Amygdala (tissue), 56 donors: Measurements from ENCODE around the gene GSTT4.
A peak's percentile ranks its signal among the peaks of the same experiment; 100 is the strongest.
"Not testable (repeated sequence)": the region's sequence is repeated elsewhere in the genome, so short reads cannot be mapped to it uniquely, and the experiment has no call there.

Experiments
- DNase-seq, 56 donors: peaks; one replicate each; lab custom pipeline; 2025; lab: John Stamatoyannopoulos, UW

The GSTT4 gene

GRCh38 chr22:23993080-23993479 lies 12.2 kb downstream of the GSTT4 start:
- not testable (repeated sequence) for DNase-seq

GRCh38 chr22:23989583-23990244 lies 15.5 kb downstream of the GSTT4 start:
- DNase-seq: not testable (repeated sequence)

- DNase-seq: not testable (repeated sequence)
These were observed 18.6 kb downstream of the GSTT4 start for GRCh38 chr22:23986538-23987178.

- DNase-seq: not testable (repeated sequence)
These were observed 19.2 kb downstream of the GSTT4 start for GRCh38 chr22:23986089-23986488.

DNA sequence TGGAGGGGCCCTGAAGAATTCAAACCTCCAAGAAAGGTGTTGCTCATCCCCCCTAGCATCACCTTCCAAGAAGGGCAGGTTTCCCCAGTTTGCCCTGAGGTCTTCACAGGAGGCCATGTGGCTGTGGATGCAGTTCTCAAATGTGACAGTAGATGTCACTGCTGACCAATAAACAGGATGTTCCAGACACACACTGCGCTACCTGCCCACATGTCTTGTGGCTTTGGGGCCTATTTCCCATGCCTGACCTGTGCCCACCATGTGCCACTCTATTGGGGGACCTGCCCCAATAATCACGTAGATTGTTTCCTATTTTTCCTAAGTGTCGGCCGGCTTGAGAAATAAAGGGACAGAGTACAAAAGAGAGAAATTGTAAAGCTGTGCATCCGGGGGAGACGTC lies 20.8 kb downstream of the GSTT4 start:
- DNase-seq: peak in 7 of 56 donors; percentile 6 to 23 (median 14)

DNA sequence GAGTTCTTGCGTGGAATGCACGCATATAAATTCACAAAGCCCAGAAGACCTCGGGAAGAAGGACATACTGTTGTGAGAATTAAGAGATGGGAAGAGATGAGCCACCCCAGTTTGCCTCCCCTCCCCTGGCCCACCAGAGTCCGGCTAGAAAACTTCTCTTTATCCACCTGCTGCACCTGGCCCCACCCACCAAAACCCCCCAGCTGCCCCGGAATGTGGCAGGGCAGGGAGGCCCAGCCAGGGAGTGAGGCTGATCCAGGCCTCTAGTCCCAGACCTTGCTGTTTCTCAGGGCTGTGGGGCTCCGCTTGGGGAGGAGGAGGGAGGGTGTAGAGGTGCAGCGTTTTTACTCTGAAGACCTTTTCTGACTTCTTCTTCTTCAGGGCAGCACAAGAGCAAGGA lies 24.7 kb downstream of the GSTT4 start:
- not testable (repeated sequence) for DNase-seq

DNA sequence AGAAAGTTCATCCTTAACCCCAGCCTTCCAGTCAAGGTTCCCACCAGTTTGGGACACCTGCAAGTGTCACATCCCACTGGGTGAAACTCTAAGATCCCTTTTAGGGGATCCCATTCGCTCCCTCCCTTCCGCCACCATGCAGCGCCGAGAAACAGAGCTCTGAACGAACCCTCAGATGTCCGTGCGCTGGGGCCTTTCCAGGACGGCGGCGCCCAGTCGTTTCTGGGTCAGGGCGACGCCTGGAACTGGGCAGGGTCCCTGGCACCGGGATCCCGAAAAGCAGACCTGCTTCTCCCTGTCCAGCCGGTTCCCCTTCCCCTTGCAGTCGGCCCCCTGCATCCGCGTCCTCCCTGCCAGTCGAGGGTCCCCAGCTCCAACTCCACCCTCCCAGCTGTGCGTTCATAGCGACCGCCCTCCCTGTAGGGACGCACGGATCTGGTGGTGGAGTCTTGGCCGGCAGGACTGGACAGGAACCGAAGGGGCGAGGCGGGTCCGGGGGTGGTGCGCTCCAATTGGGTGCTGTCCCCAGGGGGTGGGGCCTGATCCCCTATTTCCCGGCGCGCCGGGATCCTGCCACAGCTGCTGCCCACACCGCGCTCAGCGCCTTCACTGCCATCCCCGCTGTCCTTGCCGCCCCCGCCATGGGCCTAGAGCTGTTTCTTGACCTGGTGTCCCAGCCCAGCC lies 25.6 kb downstream of the GSTT4 start, which contains the start of gene GSTT2:
TSS of gene GSTT2 (plus strand) at position 578 of the 684 bp plus-strand sequence.
- DNase-seq: not testable (repeated sequence)

DNA sequence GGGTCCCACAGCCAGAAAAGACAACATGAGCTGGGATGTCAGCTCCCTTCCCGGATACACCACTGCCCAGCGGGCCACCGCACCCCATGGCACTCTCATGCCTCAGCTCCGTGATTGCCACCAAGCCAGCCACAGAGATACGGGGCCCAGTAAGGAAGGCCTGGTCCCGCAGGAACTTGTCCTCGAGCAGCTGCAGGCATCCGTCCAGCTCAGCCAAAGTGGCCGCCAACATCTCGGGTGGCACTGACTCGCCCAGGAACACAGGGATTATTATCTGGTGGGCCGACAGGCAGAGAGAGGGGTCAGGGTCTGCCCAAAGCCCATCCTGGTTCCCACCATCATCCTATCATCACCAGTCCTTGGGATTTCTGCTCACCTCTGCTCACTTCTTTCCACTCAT lies 27.9 kb downstream of the GSTT4 start:
- DNase-seq: not testable (repeated sequence)

DNA sequence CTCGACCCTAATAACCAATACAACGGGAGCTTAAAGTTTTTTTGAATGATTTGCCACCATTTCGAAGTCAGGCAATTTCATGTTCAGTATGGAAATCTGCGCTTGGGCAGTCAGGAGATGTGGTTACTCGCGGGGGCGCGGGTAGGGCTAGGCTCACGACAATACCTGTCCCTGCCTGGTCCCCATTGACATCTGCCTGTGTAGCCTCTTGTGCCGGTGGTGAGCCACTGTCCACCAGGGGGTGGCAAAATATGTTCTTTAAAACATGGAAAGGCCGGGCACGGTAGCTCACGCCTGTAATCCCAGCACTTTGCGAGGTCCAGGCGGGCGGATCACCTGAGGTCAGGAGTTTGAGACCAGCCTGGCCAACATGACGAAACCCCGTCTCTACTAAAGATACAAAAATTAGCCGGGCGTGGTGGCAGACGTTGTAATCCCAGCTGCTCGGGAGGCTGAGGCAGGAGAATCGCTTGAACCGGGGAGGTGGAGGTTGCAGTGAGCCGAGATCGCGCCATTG lies 30.4 kb downstream of the GSTT4 start:
- DNase-seq: not testable (repeated sequence)

GRCh38 chr22:23974345-23974744 lies 30.9 kb downstream of the GSTT4 start, which contains the start of gene DDT:
Gene DDT, minus strand, starts transcription at chr22:23974441. Its CDS starts 27 bp downstream, at chr22:23974414.
- DNase-seq: not testable (repeated sequence)

- DNase-seq: not testable (repeated sequence)
These were observed 33.3 kb downstream of the GSTT4 start for GRCh38 chr22:23971927-23972326.

GRCh38 chr22:23970816-23971486 lies 34.3 kb downstream of the GSTT4 start:
- no peak for DNase-seq

GRCh38 chr22:23970201-23970641 lies 35.0 kb downstream of the GSTT4 start:
- no peak for DNase-seq

- DNase-seq: no peak
These were observed 36.2 kb downstream of the GSTT4 start for GRCh38 chr22:23969071-23969470.

- not testable (repeated sequence) for DNase-seq
These were observed 38.7 kb downstream of the GSTT4 start, which contains the start of gene DDTL for GRCh38 chr22:23966568-23966967. Gene DDTL, plus strand, starts transcription at chr22:23966888. Its CDS starts 27 bp downstream, at chr22:23966915.

- DNase-seq: not testable (repeated sequence)
These were observed 39.2 kb downstream of the GSTT4 start for GRCh38 chr22:23966094-23966493.

- not testable (repeated sequence) for DNase-seq
These were observed 44.0 kb downstream of the GSTT4 start, which contains the start of gene GSTT2B for GRCh38 chr22:23961084-23961771. Gene GSTT2B, minus strand, starts transcription at chr22:23961195. Its CDS starts 64 bp downstream, at chr22:23961131.

DNA sequence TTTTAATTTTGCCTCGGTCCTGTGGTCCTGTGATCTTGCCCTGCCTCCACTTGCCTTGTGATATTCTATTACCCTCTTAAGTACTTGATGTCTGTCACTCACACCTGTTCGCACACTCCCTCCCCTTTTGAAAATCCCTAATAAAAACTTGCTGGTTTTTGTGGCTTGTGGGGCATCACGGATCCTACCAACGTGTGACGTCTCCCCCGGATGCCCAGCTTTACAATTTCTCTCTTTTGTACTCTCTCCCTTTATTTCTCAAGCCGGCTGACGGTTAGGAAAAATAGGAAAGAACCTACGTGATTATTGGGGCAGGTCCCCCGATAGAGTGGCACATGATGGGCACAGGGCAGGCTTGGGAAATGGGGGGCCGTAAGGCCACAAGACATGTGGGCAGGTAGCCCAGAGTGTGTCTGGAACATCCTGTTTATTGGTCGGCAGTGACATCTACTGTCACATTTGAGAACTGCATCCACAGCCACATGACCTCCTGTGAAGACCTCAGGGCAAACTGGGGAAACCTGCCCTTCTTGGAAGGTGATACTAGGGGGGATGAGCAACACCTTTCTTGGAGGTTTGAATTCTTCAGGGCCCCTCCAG lies 48.9 kb downstream of the GSTT4 start:
- peak in 53 of 56 donors; percentile 6 to 93 (median 54) for DNase-seq

- not testable (repeated sequence) for DNase-seq
These were observed 49.4 kb downstream of the GSTT4 start for GRCh38 chr22:23955886-23956285.
